Smooth muscle cell (in vitro differentiated cells): ENCODE data around the gene GRIP1. TPM values are rescaled to one million over a fixed set of nuclear protein-coding genes. Genes with fewer than 3 reads are reported as not detected.

Experiments used
- DNase-seq: peaks from one replicate; lab custom pipeline; 2025; ENCODE audit not compliant: unreplicated experiment; lab: John Stamatoyannopoulos, UW
- H2AFZ ChIP-seq: fragments of 200-600 bp; sonication (generic); 2 replicates; pipeline ENCODE4 v1.6.0; 2016; ENCODE audit warnings: antibody characterized with exemption, low read depth, mild to moderate bottlenecking
- H3F3A ChIP-seq: fragments of 200-600 bp; sonication (generic); 2 replicates; pipeline ENCODE4 v1.6.0; 2017; ENCODE audit warnings: antibody characterized with exemption, low read depth
- H3K27ac ChIP-seq: fragments of 200-600 bp; sonication (generic); 2 replicates; pipeline ENCODE4 v1.5.1; 2016; ENCODE audit warnings: low read depth, mild to moderate bottlenecking
- H3K27me3 ChIP-seq: fragments of 200-600 bp; sonication (generic); 2 replicates; pipeline ENCODE4 v1.6.1; 2016; ENCODE audit warnings: low read depth, mild to moderate bottlenecking
- H3K36me3 ChIP-seq: fragments of 200-600 bp; sonication (generic); 2 replicates; pipeline ENCODE4 v1.5.1; 2016; ENCODE audit warnings: low read depth
- H3K4me1 ChIP-seq: fragments of 200-600 bp; sonication (generic); 2 replicates; pipeline ENCODE4 v1.5.1; 2016; ENCODE audit warnings: low read depth
- H3K4me2 ChIP-seq: fragments of 200-600 bp; sonication (generic); 2 replicates; pipeline ENCODE4 v1.6.0; 2016; ENCODE audit warnings: mild to moderate bottlenecking
- H3K4me3 ChIP-seq: fragments of 200-600 bp; sonication (generic); 2 replicates; pipeline ENCODE4 v1.5.1; 2016; ENCODE audit warnings: mild to moderate bottlenecking
- H3K79me2 ChIP-seq: fragments of 200-600 bp; sonication (generic); 2 replicates; pipeline ENCODE4 v1.6.0; 2016; ENCODE audit warnings: low read depth, mild to moderate bottlenecking
- H3K9ac ChIP-seq: fragments of 200-600 bp; sonication (generic); 2 replicates; pipeline ENCODE4 v1.6.0; 2016; ENCODE audit warnings: low read depth
- H3K9me3 ChIP-seq: fragments of 200-600 bp; sonication (generic); replicated peaks from 2 replicates; pipeline ENCODE4 v1.5.1; 2016; ENCODE audit warnings: low read depth
- H4K20me1 ChIP-seq: fragments of 200-600 bp; sonication (generic); 2 replicates; pipeline ENCODE4 v1.6.0; 2016; ENCODE audit warnings: low read depth
- CTCF ChIP-seq: fragments of 200-600 bp; sonication (generic); IDR thresholded peaks from 2 replicates; pipeline ENCODE4 v1.5.1; 2017; ENCODE audit warnings: borderline replicate concordance, mild to moderate bottlenecking, antibody characterized with exemption; ENCODE audit not compliant: insufficient read depth, poor library complexity, severe bottlenecking
- WGBS: methylation state at CpG from one replicate; pipeline ENCODE4 v1.1.7; 2016; ENCODE audit warnings: low lambda C conversion rate; 5-methylcytosine and 5-hydroxymethylcytosine counted together
- polyA plus RNA-seq: library from polyadenylated mRNA; unstranded; fragments of >200 nt; fragmentation: Nextera tagmentation; extraction: Ambion mirVana; gene quantifications from 2 replicates; pipeline ENCODE4 v1.2.1, GENCODE V29; 2016
- total RNA-seq: library from RNA; depleted of rRNA; stranded (reverse); fragments of >200 nt; gene quantifications from 2 replicates; pipeline ENCODE4 v1.2.3, GENCODE V29; 2014

The GRIP1 gene
- total and polyA plus RNA-seq, 2 experiments from 2014 or later: 4.0 to 5.9 TPM

- no peaks in the 10 kb centered on the region for H3K79me2 ChIP-seq
- no peak overlapping the region for H3K27ac ChIP-seq
- H2AFZ ChIP-seq: no peak overlapping the region
- H3K4me1 ChIP-seq: no peaks in the 10 kb centered on the region
- no peaks in the 10 kb centered on the region for H3K9me3 ChIP-seq
- no peaks in the 10 kb centered on the region for H3K27me3 ChIP-seq
- H3K4me3 ChIP-seq: no peak overlapping the region
- H4K20me1 ChIP-seq: no peaks in the 10 kb centered on the region
- no peak overlapping the region for H3K4me2 ChIP-seq
- H3K9ac ChIP-seq: no peak overlapping the region
- no peaks in the 10 kb centered on the region for H3F3A ChIP-seq
- no peaks in the 10 kb centered on the region for H3K36me3 ChIP-seq
- no peak for DNase-seq
- TF ChIP-seq CTCF: no peak
Measured at GRCh38 chr12:66539431-66539830, 139.4 kb downstream of the GRIP1 start.

GRCh38 chr12:66538970-66539369 is 139.9 kb downstream of the GRIP1 start:
- Histone ChIP-seq H3K9ac (no peak overlapping the region), H3K4me3 (no peak overlapping the region), H3K4me2 (no peak overlapping the region), H3K27me3 (no peaks in the 10 kb centered on the region), H4K20me1 (no peaks in the 10 kb centered on the region), H3K27ac (no peak overlapping the region), H3K4me1 (no peaks in the 10 kb centered on the region), H3F3A (no peaks in the 10 kb centered on the region), H3K79me2 (no peaks in the 10 kb centered on the region), H3K9me3 (no peaks in the 10 kb centered on the region), H2AFZ (no peak overlapping the region), H3K36me3 (no peaks in the 10 kb centered on the region)
- WGBS: 73% methylated on average over 4 of the region's 4 CpGs
- TF ChIP-seq CTCF: no peak
- no peak for DNase-seq

- Histone ChIP-seq H3K9me3 (no peaks in the 10 kb centered on the region), H3K27ac (no peak overlapping the region), H3K4me2 (no peak overlapping the region), H2AFZ (no peak overlapping the region), H3K4me3 (no peak overlapping the region), H4K20me1 (no peaks in the 10 kb centered on the region), H3K4me1 (no peaks in the 10 kb centered on the region), H3K27me3 (no peaks in the 10 kb centered on the region), H3F3A (no peaks in the 10 kb centered on the region), H3K36me3 (no peaks in the 10 kb centered on the region), H3K9ac (no peak overlapping the region), H3K79me2 (no peaks in the 10 kb centered on the region)
- DNase-seq: no peak
- WGBS: 97% methylated on average over 3 of the region's 3 CpGs
- no peak for TF ChIP-seq CTCF
Measured at GRCh38 chr12:66537876-66538275, 141.0 kb downstream of the GRIP1 start.

GRCh38 chr12:66533767-66534166 is 145.1 kb downstream of the GRIP1 start:
- Histone ChIP-seq H3K9me3 (no peaks in the 10 kb centered on the region), H3F3A (no peaks in the 10 kb centered on the region), H3K4me3 (no peak overlapping the region), H3K79me2 (no peaks in the 10 kb centered on the region), H3K4me1 (no peaks in the 10 kb centered on the region), H3K27me3 (no peaks in the 10 kb centered on the region), H2AFZ (no peak overlapping the region), H3K4me2 (no peak overlapping the region), H3K36me3 (no peaks in the 10 kb centered on the region), H3K27ac (no peak overlapping the region), H4K20me1 (no peaks in the 10 kb centered on the region), H3K9ac (no peak overlapping the region)
- TF ChIP-seq CTCF: no peak
- 94% methylated on average over 2 of the region's 2 CpGs for WGBS
- no peak for DNase-seq
